Colonic mucosa (tissue), 4 donors: ENCODE measurements around the gene CPLANE1. TPM values are rescaled to one million over a fixed set of nuclear protein-coding genes. Genes with fewer than 3 reads are reported as not detected.

Experiments used
- DNase-seq: peaks from one replicate; pipeline ENCODE4 v3.0.0-alpha.2; 2020
- H3K27ac ChIP-seq: fragments of 200-600 bp; one replicate; pipeline ENCODE4 v1.8.0; 2021
- H3K27me3 ChIP-seq: fragments of 200-600 bp; one replicate; pipeline ENCODE4 v1.8.0; 2021
- H3K36me3 ChIP-seq: fragments of 200-600 bp; one replicate; pipeline ENCODE4 v1.8.0; 2021
- H3K4me1 ChIP-seq: fragments of 200-600 bp; one replicate; pipeline ENCODE4 v1.8.0; 2021; ENCODE audit warnings: mild to moderate bottlenecking
- H3K4me3 ChIP-seq: fragments of 200-600 bp; one replicate; pipeline ENCODE4 v1.8.0; 2021
- H3K9ac ChIP-seq, 2 donors: one replicate each; pipeline ENCODE4 v1.7.0; 2013; ENCODE audit warnings: control low read depth in 2 of 2, low read depth in 2 of 2, low read length in 2 of 2
- H3K9me3 ChIP-seq: fragments of 200-600 bp; one replicate; pipeline ENCODE4 v1.8.0; 2021
- intact Hi-C: fragments of 100-400 bp; cut with DNase I; formaldehyde crosslinking; loops from one replicate; pipeline ENCODE4 v1.14.1; 2022
- total RNA-seq, 2 donors: library from RNA; stranded (reverse); fragmentation: NEBNext Ultra II Directional in 1 of 2; extraction: Animal tissue kit (Norgen Biotek cat#: 25700) in 1 of 2; gene quantifications; one replicate each; pipeline ENCODE4 v1.2.1, GENCODE V29; 2021
- TF ChIP-seq, protein P1 (sequence below): fragments of 200-600 bp; IDR thresholded peaks from one replicate; pipeline ENCODE4 v1.8.0; 2022; ENCODE audit warnings: antibody characterized with exemption, mild to moderate bottlenecking
- donor health status: healthy.
- donor health status: DM: no; HTN: no; CAD: no.
- donor health status: DM: no; HTN: no; CAD: no.

Gene CPLANE1
- total RNA-seq, 2 donors from 2014 or later = 6.4 to 8.4 TPM

DNA sequence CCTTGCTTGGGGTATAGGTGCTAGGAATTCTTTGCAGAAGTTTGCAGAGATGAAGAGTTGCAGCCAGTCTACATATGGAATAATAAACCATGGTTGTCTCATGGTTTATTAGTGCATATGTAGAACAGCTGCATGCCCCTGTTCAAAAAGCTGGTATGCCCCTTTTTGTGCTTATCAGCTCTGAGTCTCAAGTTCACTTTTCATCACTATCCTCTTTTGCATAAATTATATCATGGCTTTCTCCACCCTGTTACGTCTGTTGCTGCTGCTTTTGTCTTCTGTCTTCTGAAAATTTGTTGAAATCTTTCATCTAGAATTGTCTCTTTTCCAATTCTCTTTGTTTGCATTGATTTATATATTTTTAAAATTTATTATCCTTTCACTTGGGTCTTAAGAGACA lies 172.0 kb downstream of the CPLANE1 start:
- DNase-seq = no peak
- intact Hi-C loops = no loop called here
- no peak overlapping the region for H3K4me3 ChIP-seq
- H3K4me1 ChIP-seq = no peaks in the 10 kb centered on the region
- H3K9ac ChIP-seq = no peak overlapping the region
- TF ChIP-seq, protein P1, sequence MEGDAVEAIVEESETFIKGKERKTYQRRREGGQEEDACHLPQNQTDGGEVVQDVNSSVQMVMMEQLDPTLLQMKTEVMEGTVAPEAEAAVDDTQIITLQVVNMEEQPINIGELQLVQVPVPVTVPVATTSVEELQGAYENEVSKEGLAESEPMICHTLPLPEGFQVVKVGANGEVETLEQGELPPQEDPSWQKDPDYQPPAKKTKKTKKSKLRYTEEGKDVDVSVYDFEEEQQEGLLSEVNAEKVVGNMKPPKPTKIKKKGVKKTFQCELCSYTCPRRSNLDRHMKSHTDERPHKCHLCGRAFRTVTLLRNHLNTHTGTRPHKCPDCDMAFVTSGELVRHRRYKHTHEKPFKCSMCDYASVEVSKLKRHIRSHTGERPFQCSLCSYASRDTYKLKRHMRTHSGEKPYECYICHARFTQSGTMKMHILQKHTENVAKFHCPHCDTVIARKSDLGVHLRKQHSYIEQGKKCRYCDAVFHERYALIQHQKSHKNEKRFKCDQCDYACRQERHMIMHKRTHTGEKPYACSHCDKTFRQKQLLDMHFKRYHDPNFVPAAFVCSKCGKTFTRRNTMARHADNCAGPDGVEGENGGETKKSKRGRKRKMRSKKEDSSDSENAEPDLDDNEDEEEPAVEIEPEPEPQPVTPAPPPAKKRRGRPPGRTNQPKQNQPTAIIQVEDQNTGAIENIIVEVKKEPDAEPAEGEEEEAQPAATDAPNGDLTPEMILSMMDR = no peak
- no peak overlapping the region for H3K27ac ChIP-seq
- no peaks in the 10 kb centered on the region for H3K36me3 ChIP-seq
- H3K27me3 ChIP-seq = no peaks in the 10 kb centered on the region
- H3K9me3 ChIP-seq = no peaks in the 10 kb centered on the region

DNA sequence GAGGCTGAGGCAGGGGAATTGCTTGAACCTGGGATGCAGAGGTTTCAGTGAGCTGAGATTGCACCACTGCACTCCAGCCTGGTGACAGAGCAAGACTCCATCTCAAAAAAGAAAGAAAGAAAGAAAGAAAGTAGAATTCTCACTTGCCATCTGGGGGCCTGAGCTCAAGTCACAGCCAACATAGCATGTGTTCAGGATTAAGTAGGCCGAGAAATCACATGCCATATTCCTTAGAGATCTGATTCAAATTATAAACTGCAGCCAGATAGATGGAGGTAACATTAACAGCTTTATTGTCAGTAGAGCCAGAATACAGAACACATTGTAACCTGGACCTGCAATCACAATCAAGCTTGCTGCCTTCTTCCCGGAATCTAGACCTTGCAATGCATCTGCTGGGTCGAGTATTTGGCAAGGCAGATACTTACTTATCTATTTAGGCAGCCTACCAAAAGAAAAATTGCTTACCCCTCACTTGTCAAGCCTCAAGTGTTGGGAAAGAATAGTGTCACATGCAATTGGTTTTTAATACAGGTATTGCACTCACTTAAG lies 173.7 kb downstream of the CPLANE1 start:
- no peak overlapping the region for H3K27ac ChIP-seq
- no peak overlapping the region for H3K9ac ChIP-seq
- TF ChIP-seq, protein P1 = no peak
- H3K36me3 ChIP-seq = no peaks in the 10 kb centered on the region
- intact Hi-C loops = no loop called here
- H3K27me3 ChIP-seq = no peaks in the 10 kb centered on the region
- no peak for DNase-seq
- no peaks in the 10 kb centered on the region for H3K4me1 ChIP-seq
- H3K9me3 ChIP-seq = no peaks in the 10 kb centered on the region
- H3K4me3 ChIP-seq = no peak overlapping the region

DNA sequence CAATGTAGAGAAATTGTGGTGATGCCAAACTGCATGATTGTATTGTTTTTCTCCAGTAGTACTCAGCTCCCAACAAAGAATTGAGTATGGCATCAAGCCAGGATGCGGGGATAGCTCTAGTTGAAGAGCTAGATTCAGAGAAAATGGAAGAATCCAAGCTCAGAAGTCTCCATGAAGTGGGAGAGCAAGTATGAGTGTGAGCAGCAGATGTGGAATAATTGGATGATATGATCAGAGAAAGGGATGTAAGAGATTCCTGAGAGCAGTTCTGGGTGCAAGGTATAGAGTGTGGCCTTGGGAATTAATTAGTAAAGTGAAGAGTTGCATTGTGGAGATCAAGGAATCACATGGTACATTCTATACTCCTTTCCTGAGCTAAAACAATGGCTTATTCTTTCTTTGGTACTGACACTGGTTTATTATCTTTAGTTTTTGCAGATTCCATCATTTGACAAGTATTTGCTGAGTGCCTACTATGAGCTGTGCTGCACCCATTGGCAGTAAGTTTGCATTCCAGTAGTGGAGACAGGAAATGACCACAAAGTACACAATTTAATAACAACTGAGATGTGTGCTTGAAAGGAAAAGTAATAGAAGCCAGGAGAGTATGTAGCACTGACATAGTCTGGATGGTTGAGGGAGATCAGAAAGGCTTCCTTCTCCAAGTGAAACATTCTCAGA lies 177.1 kb downstream of the CPLANE1 start:
- no peak for DNase-seq

DNA sequence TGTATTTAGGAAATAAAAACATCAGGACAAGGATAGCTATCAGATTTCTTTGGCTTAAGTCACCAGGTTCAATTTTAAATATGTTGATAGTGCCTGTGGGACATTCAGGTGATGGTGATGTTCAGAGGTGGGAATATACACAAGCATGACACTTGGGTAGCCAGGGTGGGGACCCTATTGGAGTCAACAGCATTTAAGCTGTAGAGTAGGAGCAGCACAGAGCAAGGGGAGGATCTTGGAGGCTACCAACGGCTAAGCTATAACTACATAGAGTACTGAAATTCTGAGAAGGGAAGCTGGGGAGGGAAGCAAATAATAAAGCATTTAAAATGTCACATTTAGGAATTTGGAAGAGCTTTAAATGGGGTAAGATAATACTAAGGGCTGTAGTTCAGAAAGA lies 177.7 kb downstream of the CPLANE1 start:
- no peak for DNase-seq
- intact Hi-C loops = no loop called here
- TF ChIP-seq, protein P1 = no peak
- Histone ChIP-seq H3K27ac (no peak overlapping the region), H3K27me3 (no peaks in the 10 kb centered on the region), H3K4me3 (no peak overlapping the region), H3K4me1 (no peaks in the 10 kb centered on the region), H3K36me3 (no peaks in the 10 kb centered on the region), H3K9me3 (no peaks in the 10 kb centered on the region), H3K9ac (no peak overlapping the region)

More for the DNA sequence above, 177.1 kb downstream of the CPLANE1 start:
- Histone ChIP-seq H3K27me3 (no peaks in the 10 kb centered on the region), H3K9me3 (no peaks in the 10 kb centered on the region), H3K4me3 (no peak overlapping the region), H3K9ac (no peak overlapping the region), H3K27ac (no peak overlapping the region), H3K4me1 (no peaks in the 10 kb centered on the region), H3K36me3 (no peaks in the 10 kb centered on the region)
- TF ChIP-seq, protein P1 = no peak
- intact Hi-C loops = no loop called here

DNA sequence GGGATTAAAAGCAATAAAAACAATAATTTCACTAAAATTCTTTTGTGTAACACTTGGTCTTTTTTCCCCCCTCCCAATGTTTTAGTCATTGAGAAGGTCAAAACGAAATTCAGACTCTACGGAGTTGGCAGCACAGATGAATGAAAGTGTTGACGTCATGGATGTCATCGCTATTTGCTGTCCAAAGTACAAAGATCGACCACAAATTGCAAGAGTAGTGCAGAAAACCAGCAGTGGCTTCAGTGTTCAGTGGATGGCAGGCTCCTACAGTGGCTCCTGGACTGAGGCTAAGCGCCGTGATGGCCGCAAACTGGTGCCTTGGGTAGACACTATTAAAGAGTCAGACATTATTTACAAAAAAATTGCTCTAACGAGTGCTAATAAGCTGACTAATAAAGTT lies 184.7 kb downstream of the CPLANE1 start:
- intact Hi-C loops = no loop called here
- Histone ChIP-seq H3K36me3 (peaks cover 14% of the 10 kb centered on the region), H3K9ac (no peak overlapping the region), H3K27me3 (no peaks in the 10 kb centered on the region), H3K4me3 (no peak overlapping the region), H3K9me3 (no peaks in the 10 kb centered on the region), H3K27ac (no peak overlapping the region), H3K4me1 (no peaks in the 10 kb centered on the region)
- TF ChIP-seq, protein P1 = no peak
- no peak for DNase-seq
